ENCODE results near the gene WDR31. TPM values are rescaled to one million over a fixed set of nuclear protein-coding genes. Genes with fewer than 3 reads are reported as not detected.
"Not testable (repeated sequence)": the region's sequence is repeated elsewhere in the genome, so short reads cannot be mapped to it uniquely, and the experiment has no call there.

WDR31 gene
- polyA plus RNA-seq, 3 donors from 2014 or later, result not detected

- Mint-ChIP-seq H3K36me3 (peaks cover 0 to 3% (median 0%) of the 10 kb centered on the region in 3 donors), H3K4me1 (no peaks in the 10 kb centered on the region), H3K27me3 (ENCODE audit: low read depth in 3 of 3) (peaks cover 0 to 8% (median 3%) of the 10 kb centered on the region in 3 donors), H3K27ac (no peak overlapping the region), H3K4me3 (no peak overlapping the region), H3K9me3 (no peaks in the 10 kb centered on the region)
- DNase-seq, result no peak
These were observed 29.5 kb downstream of the WDR31 start for GRCh38 chr9:113310538-113310937.

- peak; percentile 15 to 38 (median 22) for DNase-seq
- Mint-ChIP-seq H3K4me1 (no peaks in the 10 kb centered on the region), H3K27ac (no peak overlapping the region), H3K27me3 (ENCODE audit: low read depth in 3 of 3) (peaks cover 0 to 9% (median 3%) of the 10 kb centered on the region in 3 donors), H3K36me3 (peaks cover 0 to 3% (median 0%) of the 10 kb centered on the region in 3 donors), H3K4me3 (no peak overlapping the region), H3K9me3 (no peaks in the 10 kb centered on the region)
These were observed 30.8 kb downstream of the WDR31 start for GRCh38 chr9:113309204-113309813.

- Mint-ChIP-seq H3K4me3 (no peak overlapping the region), H3K9me3 (no peaks in the 10 kb centered on the region), H3K27ac (no peak overlapping the region), H3K27me3 (ENCODE audit: low read depth in 3 of 3) (peaks cover 0 to 9% (median 1%) of the 10 kb centered on the region in 3 donors), H3K4me1 (no peaks in the 10 kb centered on the region), H3K36me3 (no peaks in the 10 kb centered on the region)
- DNase-seq, result no peak
These were observed 32.6 kb downstream of the WDR31 start for GRCh38 chr9:113307396-113307975.

GRCh38 chr9:113306566-113306965, 33.5 kb downstream of the WDR31 start:
- Mint-ChIP-seq H3K9me3 (no peaks in the 10 kb centered on the region), H3K27me3 (ENCODE audit: low read depth in 3 of 3) (peaks cover 0 to 7% (median 1%) of the 10 kb centered on the region in 3 donors), H3K27ac (no peak overlapping the region), H3K4me1 (no peaks in the 10 kb centered on the region), H3K4me3 (no peak overlapping the region), H3K36me3 (no peaks in the 10 kb centered on the region)
- DNase-seq, result no peak

DNA sequence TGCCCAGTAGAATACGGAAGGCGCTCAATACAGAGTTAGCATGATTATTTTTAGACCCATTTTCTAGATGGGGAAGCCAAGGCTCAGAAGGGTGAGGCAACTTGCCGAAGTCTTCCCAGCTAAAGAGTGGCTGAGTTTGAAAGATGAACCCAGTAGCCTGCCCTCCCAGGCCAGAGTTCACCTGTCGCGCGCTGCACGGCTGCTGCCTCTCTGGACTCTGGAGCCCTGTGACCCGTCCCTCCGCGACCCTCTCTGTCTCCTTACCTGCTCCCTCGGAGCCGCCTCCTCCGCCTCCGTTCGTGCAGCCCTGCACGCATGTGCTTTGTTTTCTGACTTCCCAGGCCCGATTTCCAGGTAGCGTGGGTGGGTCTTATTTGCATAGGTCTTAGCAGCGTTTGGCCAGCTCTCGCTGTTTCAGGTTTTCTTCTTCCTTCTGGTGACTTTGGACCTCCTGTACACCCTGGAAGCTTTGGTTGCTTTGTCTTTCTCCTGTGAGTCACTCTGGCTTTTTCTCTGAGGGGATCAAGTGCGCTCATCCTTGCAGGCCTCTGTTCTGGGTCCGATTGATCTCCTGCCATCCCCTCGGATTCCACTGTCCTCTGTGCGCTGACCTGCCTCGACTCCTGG, 37.2 kb downstream of the WDR31 start, which contains the start of gene RNF183:
Gene RNF183, minus strand, starts transcription at position 585 of the 627 bp plus-strand sequence. CDS start 5,192 bp downstream, outside the sequence.
- no peak for DNase-seq
- no peaks in the 10 kb centered on the region for H3K4me1 Mint-ChIP-seq
- H3K9me3 Mint-ChIP-seq, result no peaks in the 10 kb centered on the region
- H3K4me3 Mint-ChIP-seq, result no peak within 1 kb of the TSS
- H3K27ac Mint-ChIP-seq, result peak within 1 kb of the TSS in 1 of 6 donors; percentile 36
- H3K27me3 Mint-ChIP-seq (ENCODE audit: low read depth in 3 of 3), result peaks cover 0 to 16% (median 1%) of the 10 kb centered on the region in 3 donors
- H3K36me3 Mint-ChIP-seq, result no peaks in the 10 kb centered on the region

- Mint-ChIP-seq H3K36me3 (no peaks in the 10 kb centered on the region), H3K9me3 (no peaks in the 10 kb centered on the region), H3K27me3 (ENCODE audit: low read depth in 3 of 3) (peaks cover 0 to 13% (median 1%) of the 10 kb centered on the region in 3 donors), H3K4me3 (no peak overlapping the region), H3K27ac (no peak overlapping the region), H3K4me1 (no peaks in the 10 kb centered on the region)
- DNase-seq, result no peak
These were observed 38.5 kb downstream of the WDR31 start for GRCh38 chr9:113301548-113301947.

GRCh38 chr9:113299800-113300292, 40.2 kb downstream of the WDR31 start:
- Mint-ChIP-seq H3K36me3 (no peaks in the 10 kb centered on the region), H3K9me3 (no peaks in the 10 kb centered on the region), H3K4me1 (no peaks in the 10 kb centered on the region), H3K27me3 (ENCODE audit: low read depth in 3 of 3) (peaks cover 0 to 9% (median 3%) of the 10 kb centered on the region in 3 donors), H3K27ac (no peak overlapping the region), H3K4me3 (no peak overlapping the region)
- DNase-seq, result no peak

DNA sequence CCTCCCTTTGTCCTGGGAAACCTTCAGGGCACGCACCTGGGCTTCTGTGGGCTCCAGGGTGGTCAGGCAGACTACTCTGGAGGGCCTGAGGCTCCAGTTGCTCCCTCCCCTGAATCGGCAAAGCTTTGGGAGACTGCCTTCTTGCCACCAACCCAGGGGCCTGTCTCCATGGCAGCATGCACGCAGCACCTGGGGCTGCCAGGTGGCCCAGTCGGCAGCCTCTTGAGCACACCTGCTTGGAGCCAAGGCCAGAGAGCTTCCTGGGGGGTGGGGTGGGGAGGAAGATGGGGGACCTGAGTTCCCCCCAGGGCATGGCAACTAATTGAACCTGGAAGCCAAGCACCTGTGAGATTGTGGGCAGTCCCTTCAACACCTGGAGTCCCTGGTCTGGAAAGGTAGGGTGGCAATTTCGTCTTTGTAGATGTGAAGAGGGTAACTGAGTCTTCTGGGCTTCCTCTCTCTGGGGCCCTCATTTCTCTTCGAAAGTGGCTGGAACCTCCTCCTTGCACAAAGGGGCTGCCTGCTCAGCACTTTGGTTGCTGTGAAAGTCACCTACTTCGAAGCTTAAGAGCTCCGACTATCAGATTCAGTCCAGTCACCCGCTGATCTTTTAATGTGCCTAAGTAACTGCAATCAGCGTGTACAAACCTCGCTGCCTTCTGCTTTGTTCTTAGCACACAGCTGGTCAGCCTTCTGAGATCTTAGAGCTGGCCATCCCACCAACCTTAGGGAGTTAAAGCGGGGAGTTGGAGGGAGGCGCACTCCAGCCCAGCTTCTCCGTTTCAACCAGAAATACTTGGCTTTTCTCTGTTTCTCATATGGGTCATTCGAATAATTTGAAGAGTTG, 40.9 kb downstream of the WDR31 start:
- no peaks in the 10 kb centered on the region for H3K4me1 Mint-ChIP-seq
- H3K4me3 Mint-ChIP-seq, result no peak overlapping the region
- DNase-seq, result no peak
- H3K9me3 Mint-ChIP-seq, result no peaks in the 10 kb centered on the region
- peaks cover 0 to 9% (median 3%) of the 10 kb centered on the region in 3 donors for H3K27me3 Mint-ChIP-seq (ENCODE audit: low read depth in 3 of 3)
- no peak overlapping the region for H3K27ac Mint-ChIP-seq
- no peaks in the 10 kb centered on the region for H3K36me3 Mint-ChIP-seq

DNA sequence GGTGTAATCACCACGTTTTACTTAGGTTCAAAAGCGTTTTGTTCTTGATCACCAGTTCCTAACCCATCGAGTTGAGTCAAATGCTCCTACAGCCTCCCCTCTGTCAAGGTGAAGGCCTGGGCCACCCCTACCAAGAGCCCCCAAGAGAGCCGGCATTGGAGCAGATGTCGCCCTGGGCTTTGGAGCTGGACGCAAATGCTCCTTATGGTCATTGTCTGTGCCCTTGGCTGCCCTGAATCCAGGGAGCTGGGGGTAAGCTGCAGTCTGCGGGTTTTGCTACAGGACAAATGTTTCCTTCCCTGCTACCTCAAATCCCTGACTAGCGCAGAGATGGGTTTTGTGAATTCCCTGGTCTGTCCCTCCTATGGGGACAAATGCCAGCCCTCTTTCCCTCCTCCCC, 41.8 kb downstream of the WDR31 start:
- no peaks in the 10 kb centered on the region for H3K4me1 Mint-ChIP-seq
- no peak for DNase-seq
- no peak overlapping the region for H3K27ac Mint-ChIP-seq
- no peaks in the 10 kb centered on the region for H3K36me3 Mint-ChIP-seq
- no peaks in the 10 kb centered on the region for H3K9me3 Mint-ChIP-seq
- H3K27me3 Mint-ChIP-seq (ENCODE audit: low read depth in 3 of 3), result peaks cover 0 to 9% (median 3%) of the 10 kb centered on the region in 3 donors
- no peak overlapping the region for H3K4me3 Mint-ChIP-seq

DNA sequence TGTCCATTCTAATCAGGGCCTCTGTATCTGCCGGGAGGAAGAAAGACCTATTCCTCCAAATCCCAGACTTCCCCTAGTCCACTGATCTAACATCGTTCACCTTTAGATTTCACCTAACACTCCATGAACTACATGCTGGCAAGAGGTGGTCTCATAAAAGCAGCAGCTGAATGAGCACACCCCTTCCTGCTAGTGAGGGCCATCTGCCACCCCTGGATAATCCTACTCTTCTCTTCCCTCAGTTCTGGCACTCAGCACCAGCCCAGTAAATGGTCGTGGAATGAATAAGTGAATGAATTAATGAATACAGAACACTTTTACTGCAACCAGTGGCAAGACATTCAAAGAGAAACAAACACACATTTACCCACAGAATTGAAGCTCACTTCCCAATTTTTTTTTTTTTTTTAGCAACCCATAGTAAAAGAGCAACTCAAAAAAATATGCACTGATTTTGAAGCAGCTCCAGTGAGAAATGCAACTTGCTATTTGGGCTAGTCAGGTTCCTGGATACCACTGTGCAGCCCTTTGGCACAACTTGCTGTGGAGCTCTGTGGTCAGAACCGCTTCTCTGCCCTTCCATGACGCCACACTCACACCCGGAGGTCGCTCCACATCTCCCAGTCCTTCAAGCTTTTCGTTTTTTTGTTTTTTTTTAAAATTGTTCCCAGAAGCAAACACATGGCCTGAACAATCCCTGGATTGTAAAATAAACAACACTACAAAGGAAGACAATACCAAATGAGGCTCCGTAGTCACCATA, 43.1 kb downstream of the WDR31 start:
- Mint-ChIP-seq H3K36me3 (peaks cover 0 to 10% (median 0%) of the 10 kb centered on the region in 3 donors), H3K27ac (peak overlapping the region in 1 of 6 donors; percentile 61), H3K9me3 (no peaks in the 10 kb centered on the region), H3K4me3 (no peak overlapping the region), H3K27me3 (ENCODE audit: low read depth in 3 of 3) (peaks cover 0 to 9% (median 2%) of the 10 kb centered on the region in 3 donors), H3K4me1 (no peaks in the 10 kb centered on the region)
- no peak for DNase-seq

DNA sequence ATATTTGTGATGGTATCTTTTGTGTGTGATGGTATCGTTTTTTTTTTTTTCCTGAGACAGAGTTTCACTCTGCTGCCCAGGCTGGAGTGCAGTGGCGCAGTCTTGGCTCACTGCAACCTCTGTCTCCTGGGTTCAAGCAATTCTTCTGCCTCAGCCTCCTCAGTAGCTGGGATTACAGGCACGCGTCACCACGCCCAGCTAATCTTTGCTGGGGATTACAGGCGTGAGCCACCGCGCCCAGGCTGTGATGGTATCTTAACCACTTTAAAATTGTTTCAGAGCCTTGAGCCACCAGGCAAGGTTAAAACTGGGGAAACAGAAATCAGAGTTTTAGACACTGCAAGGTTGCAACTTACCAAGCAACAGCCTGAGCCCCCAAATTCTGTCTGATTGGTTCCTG, 43.8 kb downstream of the WDR31 start:
- DNase-seq; H3K4me1 Mint-ChIP-seq; H3K27me3 Mint-ChIP-seq (ENCODE audit: low read depth in 3 of 3): not testable (repeated sequence)

DNA sequence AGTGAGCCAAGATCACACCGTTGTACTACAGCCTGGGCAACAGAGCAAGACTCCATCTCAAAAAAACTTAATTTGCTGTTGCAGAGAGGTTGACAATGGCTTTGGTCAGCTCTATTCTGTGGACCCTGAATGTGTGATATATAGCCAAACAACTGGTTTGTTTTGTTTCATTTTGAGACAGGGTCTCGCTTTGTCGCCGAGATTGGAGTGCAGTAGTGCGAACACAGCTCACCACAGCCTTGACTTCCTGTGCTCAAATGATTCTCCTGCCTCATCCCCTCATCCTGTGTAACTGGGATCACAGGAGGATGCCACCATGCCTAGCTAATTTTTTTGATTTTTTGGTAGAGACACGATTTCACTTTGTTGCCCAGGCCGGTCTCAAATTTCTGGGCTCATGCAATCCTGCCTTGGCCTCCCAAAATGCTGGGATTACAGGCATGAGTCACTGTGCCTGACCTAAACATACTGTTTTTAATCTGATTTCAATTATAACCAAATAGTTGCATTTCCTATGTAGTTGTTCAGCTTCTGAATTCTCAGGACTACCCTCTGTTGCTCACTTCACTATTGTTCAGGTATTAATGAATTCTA, 46.7 kb downstream of the WDR31 start:
- H3K4me1 Mint-ChIP-seq, result no peaks in the 10 kb centered on the region
- no peaks in the 10 kb centered on the region for H3K9me3 Mint-ChIP-seq
- no peak for DNase-seq
- peaks cover 0 to 2% (median 0%) of the 10 kb centered on the region in 3 donors for H3K27me3 Mint-ChIP-seq (ENCODE audit: low read depth in 3 of 3)
- H3K36me3 Mint-ChIP-seq, result peaks cover 6 to 38% (median 21%) of the 10 kb centered on the region in 3 donors
- peak overlapping the region in 5 of 6 donors; percentile 10 to 64 (median 23) for H3K27ac Mint-ChIP-seq
- no peak overlapping the region for H3K4me3 Mint-ChIP-seq

More for the DNA sequence above, 43.8 kb downstream of the WDR31 start:
- not testable (repeated sequence) for H3K4me3 Mint-ChIP-seq, H3K27ac Mint-ChIP-seq, H3K9me3 Mint-ChIP-seq
- peaks cover 0 to 17% (median 4%) of the 10 kb centered on the region in 3 donors for H3K36me3 Mint-ChIP-seq
